ENCODE data around the gene UNC93A. TPM values are rescaled to one million over a fixed set of nuclear protein-coding genes. Genes with fewer than 3 reads are reported as not detected.

Gene UNC93A
- polyA plus RNA-seq, 4 donors, result 0.15 to 9.6 (median 4.6) TPM

DNA sequence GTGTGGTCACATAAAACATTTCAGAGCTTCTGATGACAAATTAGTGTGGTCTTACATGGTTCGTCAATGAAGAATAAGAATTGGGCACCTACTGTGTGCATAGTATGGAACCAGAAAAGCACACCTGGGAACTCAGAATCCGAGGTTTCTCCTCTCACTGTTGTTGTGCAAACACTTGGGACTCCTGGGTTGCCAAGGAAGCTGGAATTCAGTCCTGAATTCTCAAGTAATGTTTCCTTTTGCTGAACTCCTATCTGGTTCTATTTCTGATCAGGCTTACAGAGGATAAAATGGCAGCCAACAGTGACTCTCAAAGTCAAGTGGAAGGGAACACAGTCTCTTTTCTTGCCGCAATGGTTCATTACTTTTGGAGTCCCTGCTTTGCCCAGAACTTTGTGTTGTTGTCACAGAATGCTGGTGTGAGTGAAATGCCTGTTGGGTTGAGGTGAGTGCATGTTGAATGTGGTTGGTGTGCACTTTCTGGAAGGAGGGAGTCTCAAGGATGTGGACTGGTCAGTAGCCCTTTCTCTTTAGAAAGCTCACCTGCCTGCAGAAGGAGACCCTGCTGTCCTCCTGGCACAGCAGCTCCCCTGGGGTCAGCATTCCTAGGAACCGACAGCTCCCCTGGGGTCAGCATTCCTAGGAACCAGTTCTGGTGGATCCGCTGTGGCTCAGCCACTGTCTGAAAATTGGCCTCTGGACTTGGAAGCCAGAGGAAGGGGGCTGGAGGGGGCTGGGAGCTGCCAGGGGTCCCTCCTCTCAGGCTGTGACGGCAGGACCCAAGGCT, 1.4 kb downstream of the UNC93A start:
- no peak for DNase-seq (ENCODE audit: low read depth in 4 of 4, low spot score in 3 of 4)

DNA sequence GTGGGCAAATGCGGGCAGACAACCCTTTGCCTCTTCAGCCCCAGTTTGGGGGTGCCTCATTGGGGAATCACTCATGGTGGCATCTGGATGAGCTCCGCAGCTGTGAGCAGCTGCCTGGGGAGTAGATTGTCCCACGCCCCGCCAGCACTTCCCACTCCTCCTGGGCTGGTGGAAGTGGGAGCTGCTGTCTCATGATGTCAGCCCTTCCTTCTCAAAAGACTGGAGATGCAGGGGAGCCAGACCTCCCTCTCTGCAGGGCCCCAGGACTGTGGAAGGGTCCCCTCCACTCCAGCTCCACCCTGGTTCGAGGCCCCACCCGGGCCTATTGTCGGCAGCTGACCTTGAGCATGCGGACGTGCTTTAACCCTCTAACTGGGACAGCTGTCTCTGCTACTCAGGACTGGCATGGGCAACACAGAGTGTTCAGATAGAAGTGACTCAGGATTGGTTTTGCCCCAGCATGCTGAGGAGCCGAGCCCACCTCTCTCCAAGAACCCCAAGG, 2.0 kb downstream of the UNC93A start:
- DNase-seq (ENCODE audit: low read depth in 4 of 4, low spot score in 3 of 4), result no peak

DNA sequence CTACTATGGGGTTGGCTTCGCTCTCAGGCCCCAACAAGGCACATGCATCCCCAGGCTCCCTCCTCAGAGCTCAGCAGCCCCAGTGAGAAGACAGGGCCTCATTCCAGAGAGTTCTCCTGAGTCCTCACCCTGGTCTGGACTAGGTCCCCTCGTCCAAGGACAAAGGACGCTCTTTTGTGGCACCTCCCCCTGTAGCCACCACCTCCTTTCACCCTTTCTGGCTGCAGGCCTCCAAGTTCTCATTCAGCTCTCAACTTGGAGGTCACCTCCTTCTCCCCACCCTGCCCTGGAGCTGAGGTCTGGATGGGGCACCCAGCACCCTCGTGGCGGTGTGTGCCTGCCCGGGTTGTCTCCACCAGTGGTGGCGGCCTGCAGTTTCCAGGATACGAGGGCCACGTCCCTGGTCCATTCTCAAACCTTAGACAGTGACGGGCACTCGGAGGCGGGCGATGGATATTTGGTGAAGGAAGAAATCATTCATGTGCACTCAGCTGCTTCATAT, 2.5 kb downstream of the UNC93A start:
- no peak for DNase-seq (ENCODE audit: low read depth in 4 of 4, low spot score in 3 of 4)

DNA sequence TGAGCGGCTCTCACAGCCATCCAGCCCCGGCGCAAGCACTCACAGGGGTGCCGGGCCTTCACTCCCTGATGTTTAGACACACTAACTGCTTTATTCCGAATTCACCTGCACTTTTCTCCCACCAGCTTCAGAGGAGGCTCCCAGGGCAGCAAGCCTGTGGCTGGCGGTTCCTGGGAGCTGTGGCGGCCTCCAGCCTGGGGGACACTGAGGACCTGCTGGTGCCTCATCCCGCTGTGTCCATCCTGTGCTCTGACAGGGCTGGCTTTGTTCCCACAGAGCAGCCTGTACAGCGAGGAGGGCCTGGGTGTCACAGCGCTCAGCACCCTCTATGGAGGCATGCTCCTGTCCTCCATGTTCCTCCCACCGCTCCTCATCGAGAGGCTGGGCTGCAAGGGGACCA, 3.1 kb downstream of the UNC93A start:
- no peak for DNase-seq (ENCODE audit: low read depth in 4 of 4, low spot score in 3 of 4)

DNA sequence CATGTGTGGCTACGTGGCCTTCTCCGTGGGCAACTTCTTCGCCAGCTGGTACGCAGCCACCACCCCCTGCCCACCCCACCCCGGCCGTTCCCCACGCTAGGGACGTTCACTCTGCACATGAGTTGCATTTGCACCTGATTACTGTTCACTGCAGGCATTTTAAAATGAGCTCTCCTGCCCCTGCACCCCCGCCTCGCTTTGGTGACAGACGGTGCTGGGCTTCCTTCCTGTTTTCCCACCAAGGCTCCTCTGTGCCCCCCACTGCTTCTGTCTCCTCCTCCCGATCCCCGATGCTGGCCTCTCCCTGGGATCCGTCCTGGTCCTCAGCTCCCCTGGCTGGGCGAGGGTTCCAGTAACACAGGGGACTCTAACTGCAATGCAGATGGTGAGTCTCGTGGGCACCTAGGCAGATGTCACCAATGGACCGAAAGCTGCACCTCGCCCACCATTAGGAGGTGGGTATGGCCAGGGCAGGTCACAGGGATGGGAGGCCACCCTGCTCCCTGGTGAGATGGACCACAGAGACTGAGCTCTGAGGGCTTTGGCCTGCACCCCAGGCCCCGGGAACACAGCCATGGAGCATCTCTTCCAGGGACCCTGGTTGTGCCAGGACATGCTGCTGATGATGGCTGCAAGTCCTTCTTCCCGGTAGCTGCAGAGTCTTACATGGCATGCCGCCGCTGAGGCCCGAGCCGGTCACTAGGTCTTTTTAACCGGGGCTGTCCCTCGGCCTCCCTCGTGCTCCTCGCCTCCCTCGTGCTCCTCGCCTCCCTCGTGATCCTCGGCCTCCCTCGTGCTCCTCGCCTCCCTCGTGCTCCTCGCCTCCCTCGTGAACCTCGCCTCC, 3.8 kb downstream of the UNC93A start:
- no peak for DNase-seq (ENCODE audit: low read depth in 4 of 4, low spot score in 3 of 4)

DNA sequence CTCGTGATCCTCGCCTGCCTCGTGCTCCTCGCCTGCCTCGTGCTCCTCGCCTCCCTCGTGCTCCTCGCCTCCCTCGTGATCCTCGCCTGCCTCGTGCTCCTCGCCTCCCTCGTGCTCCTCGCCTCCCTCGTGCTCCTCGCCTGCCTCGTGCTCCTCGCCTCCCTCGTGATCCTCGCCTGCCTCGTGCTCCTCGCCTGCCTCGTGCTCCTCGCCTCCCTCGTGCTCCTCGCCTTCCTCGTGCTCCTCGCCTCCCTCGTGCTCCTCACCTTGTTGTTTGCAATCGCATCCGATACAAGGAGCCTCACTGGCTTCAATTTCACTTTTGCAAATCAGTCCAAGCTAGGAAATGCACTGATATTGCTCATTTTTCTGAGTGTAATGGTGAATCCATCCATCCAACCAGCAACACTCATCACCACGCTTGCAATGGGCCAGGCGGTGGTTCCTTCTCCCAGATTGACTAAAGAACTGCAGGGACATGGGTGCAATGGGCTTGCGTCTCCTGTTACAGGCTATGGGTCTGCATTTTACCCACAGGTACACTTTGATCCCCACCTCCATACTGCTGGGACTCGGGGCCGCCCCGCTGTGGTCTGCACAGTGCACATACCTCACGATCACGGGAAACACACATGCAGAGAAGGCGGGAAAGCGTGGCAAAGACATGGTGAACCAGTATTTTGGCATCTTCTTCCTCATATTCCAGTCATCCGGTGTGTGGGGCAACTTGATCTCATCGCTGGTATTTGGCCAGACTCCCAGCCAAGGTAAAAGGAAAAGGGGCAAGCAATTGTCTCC, 4.6 kb downstream of the UNC93A start:
- DNase-seq (ENCODE audit: low read depth in 4 of 4, low spot score in 3 of 4), result no peak

DNA sequence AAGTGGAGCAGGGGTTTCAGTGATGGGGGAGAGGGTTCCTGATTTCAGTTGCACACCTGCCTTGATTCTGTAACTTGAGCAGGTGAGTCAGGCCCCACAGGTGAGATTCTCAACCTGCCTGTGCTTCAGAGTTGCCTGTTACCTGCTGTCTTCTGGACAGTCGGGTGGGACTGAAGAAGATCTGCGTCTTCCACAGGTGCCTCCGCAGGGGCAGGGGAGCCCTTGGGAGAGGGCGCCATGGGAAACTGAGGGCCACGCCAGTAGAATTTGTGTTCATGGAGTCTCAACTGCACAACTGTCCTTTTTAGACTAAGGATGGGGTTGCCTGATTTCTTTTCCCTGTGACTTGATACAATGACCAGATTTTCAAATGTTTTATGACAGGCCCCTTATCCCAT, 5.2 kb downstream of the UNC93A start:
- no peak for DNase-seq (ENCODE audit: low read depth in 4 of 4, low spot score in 3 of 4)

DNA sequence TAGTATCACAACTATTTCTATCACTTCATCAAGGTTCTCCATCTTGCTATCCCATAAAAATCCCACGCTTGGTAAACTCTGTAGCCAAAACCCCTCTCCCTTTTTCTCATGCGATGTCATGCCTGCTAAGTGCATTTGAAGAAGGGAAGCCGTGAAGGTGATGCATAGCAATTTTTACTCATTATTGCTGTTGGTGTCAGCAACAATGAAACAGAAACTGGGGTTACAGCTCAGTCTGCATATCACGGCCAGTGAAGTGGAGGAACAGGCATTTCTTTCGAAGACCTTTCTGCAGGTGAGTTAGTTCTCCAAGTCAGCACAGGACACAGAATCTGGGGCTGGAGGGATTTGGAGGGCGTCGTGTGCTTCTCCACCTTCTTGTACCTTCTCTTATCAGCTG, 5.8 kb downstream of the UNC93A start:
- no peak for DNase-seq (ENCODE audit: low read depth in 4 of 4, low spot score in 3 of 4)

DNA sequence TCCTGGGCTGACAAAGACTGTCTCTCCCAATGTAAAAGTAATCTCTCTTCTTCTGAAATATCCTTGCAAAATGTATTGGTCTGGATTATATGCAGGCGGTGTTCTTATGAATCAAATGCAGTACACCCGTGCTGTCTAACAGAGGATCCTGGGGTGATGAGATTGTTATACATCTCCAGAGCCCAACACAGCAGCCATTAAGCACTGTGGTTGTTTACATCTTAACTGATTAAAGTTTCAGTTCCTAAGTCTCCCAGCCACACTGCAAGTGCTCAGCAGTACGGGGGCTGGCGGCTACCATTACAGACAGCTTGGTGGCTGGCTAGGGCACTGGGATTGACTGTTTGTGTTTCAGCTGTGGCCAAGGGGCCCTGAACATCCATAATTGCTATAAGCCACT, 7.0 kb downstream of the UNC93A start:
- DNase-seq (ENCODE audit: low read depth in 4 of 4, low spot score in 3 of 4), result no peak

DNA sequence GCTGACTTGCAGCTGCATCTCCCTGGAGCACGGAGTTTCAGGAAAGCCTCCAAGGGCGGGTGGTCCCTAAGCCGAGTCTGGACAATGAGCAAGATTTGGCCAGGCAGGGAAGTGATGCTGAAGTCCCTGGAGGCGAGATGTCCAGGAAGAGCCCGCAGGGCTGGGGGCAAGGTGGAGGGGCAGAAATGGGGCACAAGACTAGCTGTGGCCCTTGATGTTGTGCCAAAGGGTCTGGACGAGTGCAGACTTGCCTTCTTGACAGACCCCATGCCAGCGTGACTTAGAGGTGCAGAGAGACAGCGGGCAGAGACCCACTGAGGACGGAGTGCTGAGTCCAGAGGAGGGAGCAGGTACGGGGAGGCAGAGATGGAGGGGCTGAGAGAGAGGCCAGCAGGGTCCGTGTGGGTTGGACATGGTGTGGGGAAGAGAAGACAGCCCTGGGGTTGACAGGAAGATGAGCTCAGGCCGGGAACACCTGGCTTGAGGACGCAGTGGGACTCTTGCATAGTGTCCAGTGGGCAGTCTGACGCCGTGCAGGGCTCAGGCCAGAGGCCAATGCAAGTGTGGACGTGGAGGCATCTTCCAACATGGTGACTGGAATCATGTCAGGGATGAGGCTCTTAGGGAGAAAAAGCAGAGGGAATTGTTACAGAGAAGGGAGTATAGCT, 8.7 kb downstream of the UNC93A start:
- DNase-seq (ENCODE audit: low read depth in 4 of 4, low spot score in 3 of 4), result no peak

DNA sequence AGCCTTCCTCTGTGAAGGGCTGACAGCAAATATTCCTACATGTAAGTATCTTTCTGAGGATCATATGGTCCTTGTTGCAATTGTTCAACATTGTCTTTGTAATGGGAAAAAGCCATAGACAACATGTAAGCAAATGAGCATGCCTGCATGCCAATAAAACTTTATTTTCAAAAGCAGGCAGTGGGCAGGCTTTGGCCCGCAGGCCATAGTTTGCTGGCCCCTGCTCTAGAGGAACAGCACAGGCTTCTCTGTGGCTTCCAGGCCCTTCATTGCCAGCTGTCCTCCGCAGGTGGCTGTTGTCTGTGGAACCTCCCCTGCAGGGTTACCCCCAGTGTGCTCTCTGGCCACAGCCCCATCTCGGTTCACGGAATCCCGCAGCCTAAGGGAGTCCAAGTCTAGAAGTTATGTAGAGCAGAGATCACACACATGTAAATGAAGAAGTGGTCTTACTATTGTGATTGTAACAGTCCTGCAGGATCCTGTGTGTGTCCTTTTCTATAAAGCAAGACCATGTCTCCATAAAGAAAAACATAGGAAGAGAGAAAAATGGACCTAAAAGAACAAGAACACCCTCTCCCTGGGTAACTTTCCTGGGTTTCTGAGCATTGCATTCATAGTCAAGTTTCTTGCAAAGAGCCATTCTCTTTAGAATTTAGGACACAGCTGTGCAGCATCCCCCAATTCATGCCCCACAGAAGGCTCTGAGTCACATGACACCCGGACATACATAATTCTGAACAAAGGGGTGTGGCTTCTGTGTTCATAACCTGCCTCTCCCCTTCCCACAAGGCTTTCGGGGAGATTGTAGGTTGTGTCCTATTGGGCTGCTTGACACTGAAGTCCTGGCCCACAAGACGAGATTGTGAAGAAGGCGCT, 10.0 kb downstream of the UNC93A start:
- DNase-seq (ENCODE audit: low read depth in 4 of 4, low spot score in 3 of 4), result no peak

DNA sequence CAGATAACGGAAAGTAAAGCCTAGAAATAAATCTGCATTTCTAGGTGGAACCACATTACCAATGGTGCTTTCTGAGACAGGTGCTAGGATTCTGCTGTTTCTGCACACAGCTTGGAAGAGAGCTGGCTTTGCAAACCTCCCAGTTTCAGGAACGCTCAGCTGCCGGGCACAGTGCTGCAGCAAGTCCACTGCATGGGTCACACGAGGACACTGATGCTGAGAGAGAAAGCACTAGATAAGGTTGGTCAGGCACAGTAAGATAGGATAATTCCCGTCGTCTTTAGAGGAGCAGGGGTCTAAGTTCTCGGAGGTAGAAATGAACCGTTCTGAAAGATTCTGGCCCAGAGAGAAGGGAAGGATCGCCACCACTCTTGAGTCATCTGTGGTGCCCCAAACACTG, 11.0 kb downstream of the UNC93A start:
- no peak for DNase-seq (ENCODE audit: low read depth in 4 of 4, low spot score in 3 of 4)

DNA sequence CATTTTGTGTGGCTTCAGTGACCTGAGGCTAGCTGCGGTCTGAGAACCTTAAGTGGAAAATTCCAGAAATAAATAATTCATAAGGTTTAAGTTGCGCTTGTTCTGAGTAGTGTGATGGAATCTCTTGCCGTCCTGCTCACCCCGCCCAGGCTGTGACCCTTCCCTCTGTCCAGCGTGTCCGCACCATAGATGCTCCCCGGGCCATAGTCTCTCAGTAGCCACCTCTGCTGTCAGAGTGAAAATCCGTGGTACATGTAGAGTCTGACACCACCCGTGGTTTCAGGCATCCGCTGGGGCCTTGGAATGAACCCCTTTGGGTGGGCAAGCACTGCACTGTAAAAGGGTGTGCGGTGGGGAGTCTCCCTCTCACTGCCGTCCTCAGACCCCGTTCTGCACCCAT, 11.7 kb downstream of the UNC93A start:
- DNase-seq (ENCODE audit: low read depth in 4 of 4, low spot score in 3 of 4), result no peak

DNA sequence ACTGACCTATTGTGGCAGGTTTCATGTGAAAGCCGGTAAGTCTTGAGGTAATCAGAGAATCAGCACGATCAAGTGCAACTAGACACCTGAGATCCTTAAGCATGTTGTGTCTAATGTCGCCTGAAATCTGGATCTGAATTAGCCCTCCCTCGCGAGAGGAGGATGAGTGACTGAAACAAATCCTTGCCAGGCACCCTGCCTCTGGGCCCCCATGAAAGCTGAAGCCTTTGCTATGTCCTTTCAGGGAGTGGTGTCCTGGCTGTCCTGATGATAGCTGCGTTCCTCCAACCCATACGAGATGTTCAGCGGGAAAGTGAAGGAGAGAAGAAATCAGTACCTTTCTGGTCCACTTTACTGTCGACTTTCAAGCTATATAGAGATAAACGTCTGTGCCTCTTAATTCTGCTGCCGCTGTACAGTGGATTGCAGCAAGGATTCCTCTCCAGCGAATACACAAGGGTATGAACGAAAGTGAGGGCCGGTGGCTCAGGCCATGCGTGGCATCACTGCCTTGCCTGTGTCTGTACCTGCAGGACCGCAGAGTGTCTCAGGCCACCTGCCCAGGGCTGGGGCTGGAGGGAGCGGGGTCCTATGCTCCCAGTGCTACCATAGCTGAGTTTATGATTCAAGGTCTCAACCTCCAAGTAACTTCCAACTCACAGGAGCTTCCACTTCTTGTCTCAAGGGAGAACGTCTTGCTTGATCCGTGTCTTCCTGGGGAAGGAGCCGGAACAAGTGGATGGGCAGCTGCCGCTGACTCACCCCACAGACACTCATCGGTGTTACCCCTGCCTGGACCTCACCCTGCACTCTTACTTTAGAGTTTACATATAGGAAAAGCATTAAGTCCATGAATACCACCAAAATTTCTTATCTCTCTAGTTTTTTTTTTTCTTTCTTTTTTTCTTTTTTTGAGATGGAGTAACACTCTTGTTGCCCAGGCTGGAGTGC, 12.8 kb downstream of the UNC93A start:
- no peak for DNase-seq (ENCODE audit: low read depth in 4 of 4, low spot score in 3 of 4)

DNA sequence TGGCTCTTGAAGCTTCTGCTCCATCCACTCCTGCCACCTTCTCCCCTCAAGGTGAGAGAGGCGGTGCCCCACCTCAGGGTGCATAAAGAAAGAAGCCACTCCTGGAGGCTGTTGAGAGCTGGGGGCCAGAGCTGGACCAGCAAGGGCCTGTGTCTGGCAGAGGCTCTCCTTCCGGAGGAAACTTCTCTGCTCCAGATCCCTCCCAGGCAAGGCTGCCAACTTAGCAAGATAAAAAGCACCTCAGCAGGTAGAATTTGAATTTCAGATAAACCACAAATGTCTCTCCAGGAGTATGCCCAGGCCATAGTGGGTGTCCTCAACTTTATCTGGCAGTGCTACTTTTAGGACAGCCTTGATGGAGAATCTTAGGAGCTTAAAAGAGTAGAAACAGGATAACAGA, 13.8 kb downstream of the UNC93A start:
- no peak for DNase-seq (ENCODE audit: low read depth in 4 of 4, low spot score in 3 of 4)

DNA sequence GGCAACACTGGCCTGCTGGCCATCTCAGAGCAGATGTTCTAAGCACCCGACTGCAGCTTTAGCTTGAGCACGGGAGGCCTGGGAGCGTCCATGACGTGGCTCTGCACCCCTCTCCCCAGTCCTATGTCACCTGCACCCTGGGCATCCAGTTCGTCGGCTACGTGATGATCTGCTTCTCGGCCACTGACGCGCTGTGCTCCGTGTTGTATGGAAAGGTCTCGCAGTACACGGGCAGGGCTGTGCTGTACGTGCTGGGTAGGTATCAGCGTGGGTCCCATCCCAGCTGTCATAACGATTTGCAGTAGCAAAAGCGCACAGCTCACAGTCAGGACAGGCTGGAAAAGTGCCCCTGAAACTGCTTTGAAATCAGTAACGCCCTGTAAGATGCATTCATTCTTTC, 14.7 kb downstream of the UNC93A start:
- DNase-seq (ENCODE audit: low read depth in 4 of 4, low spot score in 3 of 4), result no peak

DNA sequence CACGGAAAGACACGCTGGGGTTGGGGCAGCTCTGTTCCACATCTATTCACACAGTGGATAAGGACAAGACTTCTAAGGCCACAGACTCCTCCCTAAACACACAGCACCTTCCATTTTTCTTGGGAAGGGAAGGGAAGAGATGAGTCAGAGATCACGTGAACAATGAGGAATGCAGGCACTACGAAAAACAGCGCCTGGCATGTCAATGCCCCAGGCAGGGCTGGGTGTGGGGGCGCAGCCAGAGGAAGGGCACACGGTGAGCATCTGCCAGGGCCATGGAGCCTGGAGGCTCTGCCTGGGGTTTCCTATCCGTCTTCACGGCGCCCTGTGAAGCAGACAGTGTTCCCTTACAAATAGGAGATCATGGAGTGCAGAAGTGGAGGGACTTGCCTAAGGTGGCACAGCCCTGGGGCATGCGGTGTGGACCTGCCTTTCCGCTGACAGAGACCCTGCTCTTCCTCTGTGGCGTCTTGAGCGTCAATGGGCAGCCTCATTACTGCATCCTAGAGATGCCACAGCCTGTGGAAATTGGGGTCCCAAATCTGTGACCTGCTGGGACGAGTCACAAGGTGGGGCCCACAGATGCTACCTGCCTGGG, 15.4 kb downstream of the UNC93A start:
- DNase-seq (ENCODE audit: low read depth in 4 of 4, low spot score in 3 of 4), result no peak
